Activated T-helper 1 cell treated with anti-CD3 and anti-CD28 coated beads, Interleukin-2, amount 50 U/mL, for 16 hours (primary cell): ENCODE results near the gene ZNF569.
A peak's percentile ranks its signal among the peaks of the same experiment; 100 is the strongest.
"Not testable (repeated sequence)": the region's sequence is repeated elsewhere in the genome, so short reads cannot be mapped to it uniquely, and the experiment has no call there.

Source experiments
- DNase-seq, 2 donors: peaks; one replicate each; pipeline ENCODE4 v3.0.0-alpha.2; 2020; ENCODE audit warnings: low read depth in 1 of 2, low spot score in 1 of 2

The ZNF569 gene

GRCh38 chr19:37403403-37403802 is 63.8 kb downstream of the ZNF569 start:
- no peak for DNase-seq

- DNase-seq = no peak
Measured at GRCh38 chr19:37401078-37401477, 66.2 kb downstream of the ZNF569 start.

- DNase-seq = not testable (repeated sequence)
Measured at GRCh38 chr19:37391399-37391798, 75.8 kb downstream of the ZNF569 start.

GRCh38 chr19:37389234-37389633 is 78.0 kb downstream of the ZNF569 start:
- no peak for DNase-seq

GRCh38 chr19:37370880-37371661 is 96.2 kb downstream of the ZNF569 start, which contains the start of gene ZNF527:
Gene ZNF527 (plus strand): TSS chr19:37371099. CDS start chr19:37374199, 3,100 bp downstream.
- peak; percentile 94 for DNase-seq

- not testable (repeated sequence) for DNase-seq
Measured at GRCh38 chr19:37370386-37370879, 96.8 kb downstream of the ZNF569 start.

GRCh38 chr19:37362733-37363132 is 104.5 kb downstream of the ZNF569 start:
- DNase-seq = no peak

- DNase-seq = no peak
Measured at GRCh38 chr19:37361994-37362393, 105.2 kb downstream of the ZNF569 start.
